Activated CD8-positive, alpha-beta memory T cell treated with anti-CD3 and anti-CD28 coated beads, Interleukin-2, amount 50 U/mL, for 48 hours (primary cell): ENCODE measurements around the gene AGT.
"Not testable (repeated sequence)": the region's sequence is repeated elsewhere in the genome, so short reads cannot be mapped to it uniquely, and the experiment has no call there.

Experiments
- DNase-seq: peaks from one replicate; pipeline ENCODE4 v3.0.0-alpha.2; 2020

The AGT gene

DNA sequence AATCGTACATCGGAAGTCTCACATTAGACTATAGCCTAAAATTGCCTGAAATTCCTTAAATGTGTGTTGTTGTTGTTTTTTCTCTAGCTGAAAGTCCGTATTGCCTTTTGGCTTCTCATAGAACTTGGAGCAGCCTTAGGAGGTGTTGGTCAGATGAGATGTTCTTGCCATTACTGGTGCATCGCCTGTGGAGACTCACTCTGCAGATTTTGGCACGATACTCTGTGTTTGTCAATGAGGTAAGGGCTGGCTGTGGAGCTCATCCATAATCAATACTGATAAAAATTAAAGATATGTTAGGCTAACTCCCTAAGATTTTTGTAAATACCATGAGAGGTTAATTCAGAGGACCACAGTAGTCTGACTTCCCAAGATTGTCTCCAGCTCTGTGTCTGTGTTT lies 28.9 kb downstream of the AGT start:
- DNase-seq: no peak

DNA sequence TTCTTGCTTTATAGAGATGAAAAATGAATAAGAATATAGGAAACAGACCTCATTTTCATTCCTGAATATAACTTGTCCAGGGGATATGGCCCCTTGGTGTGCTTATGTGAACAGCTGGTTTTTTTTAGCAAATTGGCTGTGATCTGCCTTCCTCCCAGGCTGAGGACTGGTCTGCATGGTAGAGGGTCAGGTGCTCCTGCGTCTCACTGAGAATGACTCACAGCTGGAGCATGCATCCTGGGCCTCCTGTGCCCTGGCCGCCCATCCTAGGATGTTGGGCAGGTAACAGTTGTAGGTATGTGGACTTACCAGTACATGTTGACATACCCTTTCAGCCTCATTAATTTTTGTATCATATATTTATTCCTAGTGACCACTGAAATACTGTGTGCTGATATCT lies 29.8 kb downstream of the AGT start:
- no peak for DNase-seq

DNA sequence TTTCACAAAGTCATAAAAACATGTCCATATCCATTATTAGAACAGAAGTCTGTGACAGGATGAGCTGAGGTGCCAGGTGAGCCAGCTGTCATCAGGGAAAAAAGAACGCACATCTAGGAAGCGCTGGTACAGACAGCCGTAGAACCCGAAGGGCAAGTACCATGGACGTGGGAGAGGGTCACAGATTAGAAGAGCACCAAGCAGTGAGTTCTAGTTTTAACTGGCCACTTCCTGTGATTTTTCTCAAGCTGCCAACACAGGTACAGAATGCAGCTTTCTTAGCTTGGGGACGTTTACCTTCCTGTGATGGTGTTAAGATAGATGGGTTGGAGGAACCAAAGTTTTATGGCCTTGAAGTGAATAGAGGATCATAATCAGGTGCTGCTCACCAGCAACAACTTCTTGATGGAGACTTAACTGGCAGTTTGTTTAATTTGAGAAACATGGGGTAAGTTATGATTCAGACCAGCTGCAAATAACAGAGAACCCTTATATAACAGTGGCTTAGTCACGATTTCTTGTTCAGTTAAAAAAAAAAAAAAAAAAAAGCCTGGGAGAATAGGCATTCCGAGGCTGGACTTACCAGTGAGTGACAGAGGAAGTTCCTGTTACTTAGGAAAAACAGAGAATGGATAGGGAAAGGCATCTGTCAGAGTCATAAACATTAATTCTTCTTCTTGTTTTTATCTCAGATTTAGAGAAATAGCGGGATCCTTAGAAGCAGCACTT lies 30.9 kb downstream of the AGT start:
- DNase-seq: no peak

DNA sequence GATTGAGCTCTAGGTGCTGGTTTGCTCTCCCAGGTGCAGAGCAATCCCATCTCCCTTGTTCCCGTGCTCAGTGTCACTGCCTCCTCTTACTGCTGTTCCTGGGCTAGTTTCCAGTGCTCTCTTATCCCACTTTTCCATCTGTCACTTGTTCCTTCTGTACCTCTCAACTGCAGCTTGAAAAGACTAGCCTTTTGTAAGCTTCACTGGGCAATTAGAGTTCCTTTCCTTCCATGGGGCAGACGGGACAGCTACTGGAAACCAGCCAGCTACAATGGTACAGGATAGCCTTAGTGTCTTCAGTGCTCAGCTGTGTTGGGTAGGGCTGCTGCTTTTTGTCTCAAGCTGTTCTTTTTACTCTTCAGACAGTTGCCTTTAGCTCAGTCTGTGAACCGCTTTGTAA lies 31.6 kb downstream of the AGT start:
- DNase-seq: no peak

DNA sequence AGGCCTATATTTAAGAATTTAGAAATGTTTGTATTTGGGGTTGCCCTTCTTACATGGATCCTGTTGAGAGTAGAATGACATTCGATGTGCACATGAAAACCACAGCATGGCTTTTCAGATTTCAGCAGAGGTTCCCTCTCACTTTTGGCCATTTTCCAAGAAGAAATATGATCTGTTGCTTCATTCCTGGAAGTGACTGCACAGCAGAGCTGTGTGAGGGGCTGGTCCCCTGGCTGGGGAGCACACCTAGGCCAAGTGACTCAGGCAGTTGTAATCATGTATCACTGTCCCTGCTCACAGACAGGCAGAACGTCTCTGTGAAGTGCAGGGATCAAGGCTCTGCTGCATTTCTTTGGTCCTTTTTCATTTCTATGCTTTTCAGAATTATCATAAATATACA lies 32.3 kb downstream of the AGT start:
- DNase-seq: no peak

DNA sequence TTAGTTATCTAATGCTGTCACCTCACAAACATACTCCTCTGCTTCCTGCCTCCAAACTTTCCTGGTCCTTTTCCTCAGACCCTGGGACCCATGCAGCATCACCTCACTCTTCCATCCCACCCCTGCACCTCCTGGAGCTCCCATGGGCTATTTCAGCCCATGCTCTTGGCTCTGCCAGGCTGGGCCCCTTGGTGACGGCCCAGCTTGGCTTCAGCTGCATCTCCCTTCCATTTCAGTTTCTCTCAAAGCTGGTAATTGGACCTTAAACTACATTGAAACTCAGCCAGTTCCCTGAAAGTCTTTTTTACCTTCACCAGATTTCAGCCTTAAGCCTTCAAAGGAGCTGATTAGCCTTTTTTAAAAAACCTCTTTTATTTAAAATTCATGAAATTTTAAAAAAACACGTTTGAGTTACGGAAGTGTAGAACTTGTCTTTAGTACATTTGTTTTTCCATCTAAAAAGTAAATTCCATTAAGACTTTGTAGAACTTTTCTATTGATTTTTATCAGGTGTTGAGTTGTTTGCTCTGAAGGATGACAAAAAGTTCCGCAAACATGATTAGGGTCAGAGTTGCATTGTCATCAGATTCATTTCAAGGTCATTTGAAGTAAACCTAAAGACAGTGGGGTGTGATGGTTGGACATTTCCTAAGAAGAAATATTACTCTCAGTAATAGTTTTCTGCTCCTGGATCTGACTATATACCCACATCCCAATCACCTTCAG lies 33.5 kb downstream of the AGT start:
- no peak for DNase-seq

DNA sequence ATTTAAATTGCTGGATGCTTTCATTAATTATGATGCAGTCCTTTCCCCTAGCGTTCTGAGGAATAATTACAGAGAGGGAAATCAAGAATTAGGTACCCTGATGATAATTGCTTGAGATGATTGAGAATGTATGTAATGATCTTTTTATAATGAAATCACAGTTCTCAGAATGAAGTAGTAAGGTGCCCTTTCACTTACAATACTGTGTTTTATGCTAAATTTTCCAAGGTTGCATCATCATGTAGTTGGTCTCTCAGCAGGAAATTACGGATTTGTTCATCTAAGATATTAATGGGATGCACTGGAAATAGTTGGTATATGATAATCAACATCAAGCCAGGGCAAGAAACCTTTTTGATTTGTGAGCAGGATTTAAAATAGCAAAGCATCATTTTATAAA lies 34.1 kb downstream of the AGT start:
- DNase-seq: no peak

DNA sequence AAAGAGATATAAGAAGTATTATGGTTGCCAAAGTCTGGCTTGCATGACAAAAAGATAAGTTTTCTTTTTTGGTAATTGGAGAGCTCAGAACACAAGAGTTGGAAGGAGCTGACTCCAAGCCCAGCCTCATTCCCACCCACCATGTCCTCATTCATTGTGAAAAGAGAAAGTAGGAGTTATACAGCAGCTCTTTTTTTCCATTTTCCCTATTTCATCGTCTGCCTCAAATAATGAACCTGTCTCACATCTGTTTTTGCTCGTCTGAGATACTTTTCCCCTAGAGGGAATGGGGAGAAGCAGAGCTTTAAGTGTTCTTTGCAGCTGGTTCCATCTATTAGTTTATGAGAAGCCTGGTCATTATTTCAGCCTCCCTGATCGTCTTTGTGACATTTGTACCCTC lies 34.7 kb downstream of the AGT start:
- DNase-seq: no peak

DNA sequence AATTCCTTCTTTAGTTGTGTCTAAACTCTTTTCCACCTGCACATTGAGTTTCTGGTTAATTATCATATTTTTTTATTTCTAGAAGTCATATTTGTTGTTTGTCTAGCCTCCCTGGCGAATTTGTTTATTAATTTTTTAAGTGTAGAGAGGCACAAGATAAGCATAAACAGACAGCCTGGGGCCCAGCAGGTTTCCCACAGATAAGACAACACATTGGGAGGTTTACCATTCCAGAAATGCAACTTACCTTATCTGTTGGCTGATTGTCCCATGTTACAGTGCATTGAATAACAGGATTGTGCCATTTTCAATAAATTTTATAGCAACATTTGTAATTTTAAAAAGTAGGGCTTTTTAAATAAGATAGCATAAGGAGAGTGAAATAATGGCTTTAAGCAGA lies 36.7 kb downstream of the AGT start:
- DNase-seq: no peak

DNA sequence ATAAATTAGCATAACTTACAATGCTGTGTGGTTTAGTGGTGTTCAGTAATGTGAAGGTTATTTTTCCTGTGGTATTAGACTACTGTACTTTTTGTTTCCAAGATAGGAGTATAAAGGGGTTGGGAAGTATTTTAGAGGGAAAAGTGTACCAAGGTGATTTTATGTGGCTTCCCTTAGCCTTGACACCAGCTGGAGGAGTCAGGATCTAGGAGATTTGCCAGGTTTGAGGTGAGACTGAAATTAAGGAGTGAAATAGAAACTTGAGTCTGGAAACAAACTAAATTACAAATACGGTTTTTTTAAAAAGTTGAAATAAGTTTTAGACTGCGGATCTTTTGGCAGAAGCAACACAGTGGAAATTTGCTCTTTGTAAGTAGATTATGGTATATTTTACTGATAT lies 39.3 kb downstream of the AGT start:
- DNase-seq: no peak

DNA sequence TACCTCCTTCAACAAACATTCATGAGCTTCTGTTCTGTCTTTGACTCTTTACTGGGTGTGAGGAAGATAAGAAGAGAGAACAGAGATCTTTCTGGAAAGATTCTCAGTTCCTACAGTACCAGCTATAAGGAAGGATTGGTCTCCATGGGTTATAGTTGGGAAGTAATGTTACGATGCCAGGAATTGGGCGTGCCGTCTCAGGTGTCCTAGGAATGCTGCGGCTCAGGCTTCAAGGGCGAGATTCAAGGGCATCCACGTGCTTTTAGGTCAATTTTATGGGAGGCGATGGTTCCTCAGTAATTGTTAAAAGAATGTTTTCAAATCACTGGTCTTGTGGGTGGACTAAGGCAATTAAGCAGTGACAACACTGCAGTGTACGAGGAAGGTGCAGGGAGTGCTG lies 44.4 kb downstream of the AGT start:
- no peak for DNase-seq

DNA sequence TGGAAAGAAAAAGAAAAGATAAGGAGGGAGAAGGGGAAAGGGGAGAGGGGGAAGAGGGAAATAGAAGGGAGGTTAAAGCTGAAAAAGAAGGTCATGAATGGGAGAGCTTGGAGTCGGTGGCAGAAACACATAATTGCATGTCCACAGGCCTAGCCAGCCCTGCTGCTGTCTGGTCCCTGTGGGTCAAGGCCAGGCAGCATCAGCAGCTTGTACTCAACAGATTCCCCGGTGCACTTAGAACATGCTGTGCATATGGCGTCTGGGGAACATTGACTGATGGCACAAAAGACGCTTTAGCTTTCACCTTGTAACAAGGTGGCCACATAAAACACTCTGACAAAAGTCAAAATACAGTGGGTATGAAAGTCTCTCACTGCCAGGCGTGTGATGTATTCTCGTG lies 45.7 kb downstream of the AGT start:
- no peak for DNase-seq

DNA sequence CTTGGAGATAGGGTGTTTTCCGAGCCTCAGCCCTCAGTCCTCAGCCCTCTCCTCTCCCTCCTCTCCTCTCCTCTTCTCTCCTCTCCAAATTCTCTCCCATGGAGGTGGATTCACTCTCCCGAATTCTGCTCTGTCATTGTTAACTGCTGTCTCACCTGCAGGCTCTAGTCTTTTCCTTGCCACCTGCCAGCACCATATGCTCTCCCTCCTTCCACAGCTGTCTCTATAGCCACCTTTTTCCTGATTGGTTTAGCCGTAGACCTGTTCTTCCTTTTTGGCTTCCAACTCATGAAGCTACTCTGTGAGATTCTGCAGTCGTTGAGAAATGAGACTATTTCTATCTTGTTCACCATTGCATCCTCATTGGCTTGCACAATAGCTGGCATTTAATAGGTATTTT lies 51.9 kb downstream of the AGT start:
- no peak for DNase-seq

DNA sequence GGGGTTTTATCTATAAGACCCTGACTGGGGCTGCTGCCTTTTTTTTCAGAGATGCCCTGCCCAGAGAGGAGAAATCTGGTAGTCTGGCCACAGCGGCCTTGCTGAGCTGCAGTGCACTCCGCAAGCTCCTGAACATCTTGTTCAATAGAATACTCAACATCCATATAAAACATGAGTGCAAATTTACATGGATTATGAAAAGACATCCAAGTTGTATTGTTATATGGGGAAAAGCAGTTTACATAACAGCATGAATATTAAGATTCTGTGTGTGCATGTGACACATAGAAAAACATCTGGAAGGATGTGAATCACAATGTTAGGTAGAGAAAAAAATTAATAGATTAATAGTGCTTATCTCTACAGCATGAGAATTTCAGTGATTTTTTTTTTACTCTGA lies 55.2 kb downstream of the AGT start:
- no peak for DNase-seq

DNA sequence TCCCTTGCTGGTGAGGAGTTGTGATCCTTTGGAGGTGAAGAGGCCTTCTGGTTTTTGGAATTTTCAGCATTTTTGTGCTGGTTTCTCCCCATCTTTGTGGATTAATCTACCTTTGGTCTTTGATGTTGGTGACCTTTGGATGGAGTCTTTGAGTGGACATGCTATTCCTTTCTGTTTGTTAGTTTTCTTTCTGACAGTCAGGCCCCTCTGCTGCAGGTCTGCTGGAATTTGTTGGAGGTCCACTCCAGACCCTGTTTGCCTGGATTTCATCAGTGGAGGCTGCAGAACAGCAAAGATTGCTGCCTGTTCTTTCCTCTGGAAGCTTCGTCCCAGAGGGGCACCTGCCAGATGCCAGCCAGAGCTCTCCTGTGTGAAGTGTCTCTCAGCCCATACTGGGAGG lies 55.8 kb downstream of the AGT start:
- not testable (repeated sequence) for DNase-seq

DNA sequence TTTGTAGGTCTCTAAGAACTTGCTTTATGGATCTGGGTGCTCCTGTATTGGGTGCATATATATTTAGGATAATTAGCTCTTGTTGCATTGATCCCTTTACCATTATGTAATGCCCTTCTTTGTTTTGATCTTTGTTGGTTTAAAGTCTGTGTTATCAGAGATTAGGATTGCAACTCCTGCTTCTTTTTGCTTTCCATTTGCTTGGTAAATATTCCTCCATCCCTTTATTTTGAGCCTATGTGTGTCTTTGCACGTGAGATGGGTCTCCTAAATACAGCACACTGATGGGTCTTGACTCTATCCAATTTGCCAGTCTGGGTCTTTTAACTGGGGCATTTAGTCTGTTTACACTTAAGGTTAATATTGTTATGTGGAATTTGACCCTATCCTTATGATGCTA lies 57.2 kb downstream of the AGT start:
- DNase-seq: not testable (repeated sequence)
